ENCODE results near the gene SLC29A1.

DNA sequence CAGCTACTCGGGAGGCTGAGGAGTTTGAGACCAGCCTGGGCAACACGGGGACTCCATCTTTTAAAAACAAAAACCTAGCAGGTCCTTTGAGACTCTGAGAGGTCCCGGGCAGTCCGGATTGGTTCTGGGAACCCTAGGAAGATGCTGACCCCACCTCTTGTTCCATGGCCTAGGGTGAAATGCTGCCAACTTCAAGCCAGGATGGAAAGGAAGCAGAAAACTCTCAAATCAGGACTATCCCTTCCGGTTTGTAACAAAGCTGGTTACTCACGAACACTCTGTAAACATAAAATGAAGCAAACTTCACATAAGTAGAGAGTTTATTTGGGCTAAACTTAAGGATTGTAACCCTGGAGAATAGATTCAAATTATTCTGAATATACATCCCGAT is 36.8 kb upstream of the SLC29A1 start:
- TF ChIP-seq, protein P1, sequence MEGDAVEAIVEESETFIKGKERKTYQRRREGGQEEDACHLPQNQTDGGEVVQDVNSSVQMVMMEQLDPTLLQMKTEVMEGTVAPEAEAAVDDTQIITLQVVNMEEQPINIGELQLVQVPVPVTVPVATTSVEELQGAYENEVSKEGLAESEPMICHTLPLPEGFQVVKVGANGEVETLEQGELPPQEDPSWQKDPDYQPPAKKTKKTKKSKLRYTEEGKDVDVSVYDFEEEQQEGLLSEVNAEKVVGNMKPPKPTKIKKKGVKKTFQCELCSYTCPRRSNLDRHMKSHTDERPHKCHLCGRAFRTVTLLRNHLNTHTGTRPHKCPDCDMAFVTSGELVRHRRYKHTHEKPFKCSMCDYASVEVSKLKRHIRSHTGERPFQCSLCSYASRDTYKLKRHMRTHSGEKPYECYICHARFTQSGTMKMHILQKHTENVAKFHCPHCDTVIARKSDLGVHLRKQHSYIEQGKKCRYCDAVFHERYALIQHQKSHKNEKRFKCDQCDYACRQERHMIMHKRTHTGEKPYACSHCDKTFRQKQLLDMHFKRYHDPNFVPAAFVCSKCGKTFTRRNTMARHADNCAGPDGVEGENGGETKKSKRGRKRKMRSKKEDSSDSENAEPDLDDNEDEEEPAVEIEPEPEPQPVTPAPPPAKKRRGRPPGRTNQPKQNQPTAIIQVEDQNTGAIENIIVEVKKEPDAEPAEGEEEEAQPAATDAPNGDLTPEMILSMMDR (conservative IDR thresholded peaks at IDR 0.05) = no peak
- no peak for TF ChIP-seq EZH2 (IDR thresholded peaks at IDR 0.05; ENCODE audit: low read depth)

Measured in PC-9 (cell line).